ENCODE measurements around the gene NPVF. TPM values are rescaled to one million over a fixed set of nuclear protein-coding genes. Genes with fewer than 3 reads are reported as not detected.

NPVF gene
- total RNA-seq, 1 experiment from 2014 or later: not detected

- DNase-seq (ENCODE audit: low read depth, low spot score) (no peak), ATAC-seq (no peak)
- CTCF ChIA-PET: no interaction called here
- peaks cover 14% of the 10 kb centered on the region for H3K27me3 ChIP-seq (ENCODE audit: control insufficient read depth, insufficient read depth, low read length)
- no TSS peak for BruUV-seq (replicated peaks)
- POLR2A ChIA-PET: no interaction called here
- no peaks in the 10 kb centered on the region for H3K9me3 ChIP-seq (ENCODE audit: control insufficient read depth, insufficient read depth, low read depth, low read length)
- H3K4me3 ChIP-seq (ENCODE audit: low read depth in 2 of 2, low read length in 2 of 2): no peak overlapping the region
- in situ Hi-C loops (cut with HindIII; ENCODE audit: low pct_unique_long_range_greater_than_20kb, low sequenced_read_pairs): no loop called here
- intact Hi-C loops (cut with micrococcal nuclease; ENCODE audit: unreplicated experiment): no loop called here
- TF ChIP-seq SIN3A (IDR thresholded peaks at IDR 0.05; ENCODE audit: borderline replicate concordance, insufficient read depth, low read depth, low read length) (no peak), TCF7L2 (IDR thresholded peaks at IDR 0.05; ENCODE audit: low read depth, low read length) (no peak), POLR2AphosphoS5 (IDR thresholded peaks at IDR 0.05; ENCODE audit: low read depth, low read length) (no peak), REST (IDR thresholded peaks at IDR 0.05; ENCODE audit: insufficient read depth in 1 of 2, low read depth in 2 of 2, low read length in 1 of 2) (no peak), CTCF (IDR thresholded peaks at IDR 0.05) (no peak)
- H3K36me3 ChIP-seq (ENCODE audit: control insufficient read depth, insufficient read depth, low read length): no peaks in the 10 kb centered on the region
- H3K27ac ChIP-seq (ENCODE audit: low read length): no peak overlapping the region
- no peaks in the 10 kb centered on the region for H3K4me1 ChIP-seq (ENCODE audit: control insufficient read depth, insufficient read depth, low read length)
Observed at GRCh38 chr7:25262586-25262985, 34.3 kb upstream of the NPVF start.

- CTCF ChIA-PET: interaction anchor here (0.6 to 0.7 kb wide), 4 partner anchors 13 to 1391 kb away, joined by 3 read pairs; no protein-coding TSS in a partner anchor
- peaks cover 11% of the 10 kb centered on the region for H3K27me3 ChIP-seq (ENCODE audit: control insufficient read depth, insufficient read depth, low read length)
- no peak for DNase-seq (ENCODE audit: low read depth, low spot score)
- H3K27ac ChIP-seq (ENCODE audit: low read length): no peak overlapping the region
- H3K4me3 ChIP-seq (ENCODE audit: low read depth in 2 of 2, low read length in 2 of 2): no peak overlapping the region
- in situ Hi-C loops (cut with HindIII; ENCODE audit: low pct_unique_long_range_greater_than_20kb, low sequenced_read_pairs) (no loop called here), intact Hi-C loops (cut with micrococcal nuclease; ENCODE audit: unreplicated experiment) (no loop called here)
- ATAC-seq: no peak
- POLR2A ChIA-PET: no interaction called here
- no peaks in the 10 kb centered on the region for H3K36me3 ChIP-seq (ENCODE audit: control insufficient read depth, insufficient read depth, low read length)
- no TSS peak for BruUV-seq (replicated peaks)
- no peaks in the 10 kb centered on the region for H3K9me3 ChIP-seq (ENCODE audit: control insufficient read depth, insufficient read depth, low read depth, low read length)
- no peaks in the 10 kb centered on the region for H3K4me1 ChIP-seq (ENCODE audit: control insufficient read depth, insufficient read depth, low read length)
- no peak for TF ChIP-seq CTCF (IDR thresholded peaks at IDR 0.05)
- no peak for TF ChIP-seq SIN3A (IDR thresholded peaks at IDR 0.05; ENCODE audit: borderline replicate concordance, insufficient read depth, low read depth, low read length)
- TF ChIP-seq REST (IDR thresholded peaks at IDR 0.05; ENCODE audit: insufficient read depth in 1 of 2, low read depth in 2 of 2, low read length in 1 of 2): no peak
- TF ChIP-seq POLR2AphosphoS5 (IDR thresholded peaks at IDR 0.05; ENCODE audit: low read depth, low read length): no peak
- TF ChIP-seq TCF7L2 (IDR thresholded peaks at IDR 0.05; ENCODE audit: low read depth, low read length): no peak
Observed at GRCh38 chr7:25261545-25262140, 33.4 kb upstream of the NPVF start.
